VCaP (cell line): ENCODE data around the gene HNF4A.

Source experiments
- H3K27ac ChIP-seq: fragments of 450-650 bp; 2 replicates; pipeline ENCODE4 v1.5.1; 2017
- TF ChIP-seq, protein P1 (sequence below): fragments of 450-650 bp; conservative IDR thresholded peaks from 2 replicates; pipeline ENCODE4 v1.5.1; 2017; ENCODE audit warnings: mild to moderate bottlenecking, moderate library complexity

HNF4A gene

DNA sequence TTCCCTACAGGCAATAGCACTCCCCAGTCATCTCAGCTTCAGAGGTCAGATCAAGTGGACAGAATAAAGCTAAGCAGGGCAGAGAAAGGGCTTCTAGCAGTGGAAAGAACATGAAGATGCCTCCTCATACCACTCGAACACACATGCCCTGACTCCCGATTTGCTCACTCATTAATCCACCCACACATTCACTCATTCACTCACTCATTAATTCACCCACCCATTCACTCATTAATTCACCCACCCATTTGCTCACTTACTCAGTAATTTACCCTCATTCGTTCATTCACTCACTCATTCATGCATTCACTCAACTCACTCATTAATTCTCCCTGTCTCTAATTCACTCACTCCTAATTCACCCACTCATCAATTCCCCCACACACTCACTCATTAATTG lies 43.9 kb downstream of the HNF4A start:
- H3K27ac ChIP-seq = no peak overlapping the region
- TF ChIP-seq, protein P1, sequence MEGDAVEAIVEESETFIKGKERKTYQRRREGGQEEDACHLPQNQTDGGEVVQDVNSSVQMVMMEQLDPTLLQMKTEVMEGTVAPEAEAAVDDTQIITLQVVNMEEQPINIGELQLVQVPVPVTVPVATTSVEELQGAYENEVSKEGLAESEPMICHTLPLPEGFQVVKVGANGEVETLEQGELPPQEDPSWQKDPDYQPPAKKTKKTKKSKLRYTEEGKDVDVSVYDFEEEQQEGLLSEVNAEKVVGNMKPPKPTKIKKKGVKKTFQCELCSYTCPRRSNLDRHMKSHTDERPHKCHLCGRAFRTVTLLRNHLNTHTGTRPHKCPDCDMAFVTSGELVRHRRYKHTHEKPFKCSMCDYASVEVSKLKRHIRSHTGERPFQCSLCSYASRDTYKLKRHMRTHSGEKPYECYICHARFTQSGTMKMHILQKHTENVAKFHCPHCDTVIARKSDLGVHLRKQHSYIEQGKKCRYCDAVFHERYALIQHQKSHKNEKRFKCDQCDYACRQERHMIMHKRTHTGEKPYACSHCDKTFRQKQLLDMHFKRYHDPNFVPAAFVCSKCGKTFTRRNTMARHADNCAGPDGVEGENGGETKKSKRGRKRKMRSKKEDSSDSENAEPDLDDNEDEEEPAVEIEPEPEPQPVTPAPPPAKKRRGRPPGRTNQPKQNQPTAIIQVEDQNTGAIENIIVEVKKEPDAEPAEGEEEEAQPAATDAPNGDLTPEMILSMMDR = no peak

GRCh38 chr20:44400671-44400969 lies 45.1 kb downstream of the HNF4A start:
- H3K27ac ChIP-seq = no peak overlapping the region
- TF ChIP-seq, protein P1 = no peak

GRCh38 chr20:44400970-44401769 lies 45.7 kb downstream of the HNF4A start:
- H3K27ac ChIP-seq = no peak overlapping the region
- TF ChIP-seq, protein P1 = no peak

DNA sequence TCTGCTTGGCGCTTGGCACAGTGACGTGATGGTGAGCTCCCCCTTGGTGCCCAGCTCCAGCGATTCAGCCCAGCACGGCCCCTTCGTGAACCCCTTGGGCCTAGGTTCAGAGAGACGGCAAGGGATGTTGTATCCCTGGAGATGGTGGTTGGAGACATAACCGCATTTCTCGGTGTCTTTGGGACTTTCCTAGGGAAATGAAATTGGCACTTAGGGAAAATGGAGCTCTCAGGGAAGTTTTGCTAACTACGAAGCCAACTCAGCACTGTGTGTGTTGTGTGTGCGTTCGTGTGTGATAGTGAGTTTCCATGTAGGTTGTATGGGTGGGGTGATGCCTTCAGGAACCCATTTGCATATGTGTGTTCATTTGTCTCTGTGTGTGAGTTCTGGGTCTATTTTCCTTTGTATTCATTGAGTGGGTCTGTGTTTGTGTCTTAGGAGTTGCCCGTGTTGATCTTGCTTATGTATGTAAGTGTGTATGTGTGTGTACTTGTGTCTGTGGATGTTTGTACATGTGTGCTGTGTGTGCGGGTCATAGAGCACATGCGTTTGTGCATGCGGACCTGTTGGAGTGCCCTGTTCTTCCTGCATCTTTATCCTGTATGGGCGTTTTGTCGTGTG lies 46.4 kb downstream of the HNF4A start:
- TF ChIP-seq, protein P1 = no peak
- no peak overlapping the region for H3K27ac ChIP-seq

- H3K27ac ChIP-seq = no peak overlapping the region
- TF ChIP-seq, protein P1 = no peak
Measured at GRCh38 chr20:44402391-44403193, 47.1 kb downstream of the HNF4A start.

DNA sequence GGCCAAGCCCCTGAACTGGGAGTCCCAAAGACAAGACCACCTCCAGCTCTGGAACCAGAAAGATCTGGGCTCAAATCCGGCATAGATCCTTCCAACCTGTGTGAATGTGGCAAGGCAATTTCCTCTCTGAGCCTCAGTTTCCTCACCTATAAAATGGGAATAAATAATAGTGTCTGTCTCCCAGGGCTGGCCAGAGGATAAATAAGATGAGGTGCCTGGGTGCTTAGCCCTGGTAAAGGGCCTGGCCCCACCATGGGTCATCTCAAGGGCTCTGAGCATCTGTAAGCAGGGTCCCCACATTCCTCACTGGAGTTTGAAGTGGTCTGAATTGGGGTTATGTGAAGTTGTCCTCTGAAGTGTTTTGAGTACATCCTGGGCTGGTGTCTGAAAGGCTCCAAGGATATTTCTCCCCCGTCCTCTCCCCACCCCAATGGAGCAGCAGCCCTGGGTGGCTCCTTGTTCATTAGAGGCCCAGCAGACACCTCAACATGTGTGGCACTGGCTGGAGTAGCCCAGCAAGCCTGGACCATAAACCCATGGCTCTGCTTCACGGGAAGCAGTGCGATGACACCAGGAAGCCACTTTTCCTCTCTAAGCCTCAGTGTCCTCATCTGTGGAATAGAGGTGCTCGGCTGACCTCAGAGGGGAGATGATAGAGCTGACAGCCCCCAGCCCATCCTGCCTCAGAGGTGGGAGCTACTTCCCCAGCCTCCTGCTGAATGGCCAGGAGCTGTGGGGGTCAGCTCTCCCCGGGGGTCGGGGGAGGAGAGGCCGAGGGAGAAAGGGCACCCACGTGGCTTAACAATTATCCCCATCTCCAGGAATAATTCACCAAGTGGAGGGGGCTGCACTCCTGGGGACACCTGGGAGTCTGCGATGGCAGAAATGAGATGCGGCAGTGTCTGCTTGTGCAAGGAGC lies 48.0 kb downstream of the HNF4A start:
- no peak overlapping the region for H3K27ac ChIP-seq
- TF ChIP-seq, protein P1 = no peak
